Heart left ventricle (tissue), 13 donors: ENCODE data around the gene FAM184A.

Experiments used
- POLR2A ChIP-seq, 2 donors: fragments of 450-650 bp; IDR thresholded peaks; one replicate each; pipeline ENCODE4 v1.6.1; 2017; ENCODE audit warnings: antibody characterized with exemption in 2 of 2, mild to moderate bottlenecking in 2 of 2, moderate library complexity in 2 of 2
- TF ChIP-seq, protein P1 (sequence below), 12 donors: fragments of 200-600 bp; sonication (generic) in 4 of 12; IDR thresholded peaks; one replicate each; pipeline versions ENCODE4 v1.5.0 to v1.8.0; 2018 to 2022; ENCODE audit warnings: antibody characterized with exemption in 12 of 12, mild to moderate bottlenecking in 5 of 12
- donor health status: ischemic (EF 13 %, LVEDD 7.1; RV severe dilation, severe dysfunction).
- donor health status: DM: no; HTN: yes; CAD: no.
- donor health status: DM: no; HTN: no; CAD: no.
- donor health status: ischemic (EF 25% LVEDD 6.9; RV normal size, moderate dysfunction).
- donor health status: ischemic (EF 25% LVEDD 5.7; RV mildly dilated, moderate dysfunction).
- donor health status: ischemic (EF 35%, LVEDD 5.7; RV mildly dilated, moderate dysfunction).
- donor health status: nonischemic (EF 11% LVEDD 7.7; RV severe dilation, severe dysfunction).
- donor health status: DM: yes; HTN: yes; CAD: no.
- donor health status: PGD.
- donor health status: ischemic (EF 29% LVEDD 5.4; RV normal size, mild dysfunction).
- donor health status: nonischemic (EF 23%, LVEDD 6.1; RV moderate dilation, normal function).

- TF ChIP-seq, protein P1, sequence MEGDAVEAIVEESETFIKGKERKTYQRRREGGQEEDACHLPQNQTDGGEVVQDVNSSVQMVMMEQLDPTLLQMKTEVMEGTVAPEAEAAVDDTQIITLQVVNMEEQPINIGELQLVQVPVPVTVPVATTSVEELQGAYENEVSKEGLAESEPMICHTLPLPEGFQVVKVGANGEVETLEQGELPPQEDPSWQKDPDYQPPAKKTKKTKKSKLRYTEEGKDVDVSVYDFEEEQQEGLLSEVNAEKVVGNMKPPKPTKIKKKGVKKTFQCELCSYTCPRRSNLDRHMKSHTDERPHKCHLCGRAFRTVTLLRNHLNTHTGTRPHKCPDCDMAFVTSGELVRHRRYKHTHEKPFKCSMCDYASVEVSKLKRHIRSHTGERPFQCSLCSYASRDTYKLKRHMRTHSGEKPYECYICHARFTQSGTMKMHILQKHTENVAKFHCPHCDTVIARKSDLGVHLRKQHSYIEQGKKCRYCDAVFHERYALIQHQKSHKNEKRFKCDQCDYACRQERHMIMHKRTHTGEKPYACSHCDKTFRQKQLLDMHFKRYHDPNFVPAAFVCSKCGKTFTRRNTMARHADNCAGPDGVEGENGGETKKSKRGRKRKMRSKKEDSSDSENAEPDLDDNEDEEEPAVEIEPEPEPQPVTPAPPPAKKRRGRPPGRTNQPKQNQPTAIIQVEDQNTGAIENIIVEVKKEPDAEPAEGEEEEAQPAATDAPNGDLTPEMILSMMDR (IDR thresholded peaks at IDR 0.05) = no peak
- TF ChIP-seq POLR2A (IDR thresholded peaks at IDR 0.05) = no peak
Observed at GRCh38 chr6:119034827-119035458, 43.5 kb downstream of the FAM184A start.
